ENCODE results near the gene CDC7.

CDC7 gene

GRCh38 chr1:91550961-91551360 is 50.3 kb downstream of the CDC7 start:
- no peak for DNase-seq

DNA sequence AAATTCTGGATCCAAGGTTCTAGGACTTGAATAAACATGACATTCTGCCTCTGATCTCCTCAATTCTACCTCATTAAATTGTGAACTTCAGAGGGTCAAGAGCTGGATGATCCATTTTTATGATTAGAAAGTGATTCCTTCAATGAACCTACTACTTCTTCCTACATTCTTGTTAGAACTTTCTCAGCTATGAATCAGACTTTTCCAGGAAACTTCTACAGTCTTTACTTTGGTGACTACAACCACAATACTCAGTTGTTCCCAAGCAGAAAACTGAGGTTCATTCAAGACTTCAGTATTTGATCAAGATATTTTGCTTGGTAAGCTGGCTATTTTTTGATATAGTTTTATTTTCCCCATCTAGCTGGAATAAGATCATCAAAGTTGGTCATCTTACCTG is 51.4 kb downstream of the CDC7 start:
- DNase-seq, result no peak

- DNase-seq, result no peak
Observed at GRCh38 chr1:91552596-91552995, 51.9 kb downstream of the CDC7 start.

- no peak for DNase-seq
Observed at GRCh38 chr1:91553177-91553591, 52.5 kb downstream of the CDC7 start.

- no peak for DNase-seq
Observed at GRCh38 chr1:91555074-91555730, 54.6 kb downstream of the CDC7 start.

- no peak for DNase-seq
Observed at GRCh38 chr1:91555821-91556531, 55.3 kb downstream of the CDC7 start.

GRCh38 chr1:91556556-91556955 is 55.9 kb downstream of the CDC7 start:
- DNase-seq, result no peak

- DNase-seq, result no peak
Observed at GRCh38 chr1:91557039-91557690, 56.5 kb downstream of the CDC7 start.

DNA sequence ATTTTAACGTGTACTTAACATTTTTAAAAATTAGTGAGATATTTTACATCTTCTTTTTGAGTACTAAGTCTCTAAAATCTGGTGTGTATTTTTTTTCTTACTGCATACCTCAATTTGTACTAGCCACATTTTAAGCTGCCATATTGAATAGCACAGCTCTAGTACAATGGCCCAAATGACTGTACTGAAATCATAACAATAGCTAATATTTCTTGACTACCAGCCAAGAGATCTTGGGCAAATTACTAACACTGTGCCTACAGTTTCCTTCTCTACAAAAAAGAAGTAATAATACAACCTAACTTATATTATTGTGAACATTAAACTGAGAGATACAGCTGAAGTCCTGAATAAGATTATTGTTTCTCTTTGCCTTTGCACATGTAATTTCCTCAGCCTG is 57.2 kb downstream of the CDC7 start:
- DNase-seq, result no peak

DNA sequence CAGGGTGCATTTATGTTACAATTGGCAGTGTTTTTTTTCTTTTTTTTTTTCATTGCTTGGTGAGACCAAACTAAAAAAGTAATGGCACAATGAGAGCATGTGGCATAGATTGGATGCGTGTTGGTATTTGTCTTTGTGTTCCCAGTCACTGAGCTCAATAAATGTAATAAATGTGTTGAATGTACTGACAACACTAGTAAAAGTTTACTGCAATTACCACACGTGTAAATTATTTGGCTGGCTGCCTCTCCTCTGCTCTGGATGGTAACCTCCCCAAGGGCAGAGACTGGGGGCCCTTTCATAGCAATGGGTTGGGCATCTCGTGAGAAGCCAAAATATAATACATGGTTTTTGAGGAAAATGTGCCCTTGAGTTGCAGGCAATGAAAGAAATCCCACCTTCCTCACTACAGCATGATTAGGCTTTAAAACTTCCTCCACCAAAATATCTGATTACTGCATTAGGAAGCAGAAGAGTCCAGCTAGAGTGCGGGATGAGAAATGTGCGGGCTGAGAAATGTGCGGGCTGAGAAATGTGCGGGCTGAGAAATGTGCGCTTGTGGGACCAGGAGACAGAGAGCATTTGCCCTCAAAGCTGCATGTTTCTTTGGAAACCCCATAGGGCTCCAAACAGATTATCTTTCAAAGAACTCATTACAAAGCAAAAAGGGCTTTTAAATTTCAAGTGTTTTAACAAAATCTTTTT is 58.5 kb downstream of the CDC7 start:
- no peak for DNase-seq

GRCh38 chr1:91559838-91560565 is 59.4 kb downstream of the CDC7 start:
- DNase-seq, result no peak

- no peak for DNase-seq
Observed at GRCh38 chr1:91564888-91565701, 64.4 kb downstream of the CDC7 start.

DNA sequence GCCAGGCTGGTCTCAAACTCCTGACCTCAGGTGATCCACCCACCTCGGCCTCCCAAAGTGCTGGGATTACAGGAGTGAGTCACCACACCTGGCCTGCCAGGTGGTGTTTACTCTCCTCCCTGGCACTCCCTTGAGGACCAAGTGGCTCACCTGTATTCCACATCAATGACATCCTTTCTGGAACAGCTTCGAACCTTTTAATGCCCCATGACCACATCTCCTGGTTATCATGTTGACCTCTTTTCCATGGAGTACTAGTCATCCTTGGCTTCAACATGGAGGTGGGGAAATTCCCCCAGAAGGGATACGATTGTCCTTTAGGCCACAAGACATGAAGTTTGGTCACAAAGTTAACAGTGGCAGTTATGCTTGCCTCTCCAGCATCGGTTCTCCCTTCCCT is 66.9 kb downstream of the CDC7 start:
- no peak for DNase-seq

GRCh38 chr1:91568261-91568660 is 67.6 kb downstream of the CDC7 start:
- no peak for DNase-seq

- DNase-seq, result no peak
Observed at GRCh38 chr1:91569411-91570119, 68.9 kb downstream of the CDC7 start.

DNA sequence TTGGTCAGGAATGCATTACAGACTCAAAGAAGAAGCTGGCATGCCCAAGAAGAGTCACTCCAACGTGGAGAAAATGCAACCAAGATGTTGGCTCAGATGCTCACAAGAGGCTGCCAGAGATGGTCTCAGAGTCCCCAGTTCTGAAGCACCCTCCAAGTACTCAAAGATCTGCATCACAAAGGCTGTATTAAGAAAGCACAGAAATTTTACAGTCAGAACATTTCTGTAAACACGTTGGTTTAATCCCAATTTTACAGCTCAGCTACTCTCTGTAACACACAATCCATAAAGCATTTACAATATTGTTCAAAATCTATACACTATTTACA is 69.4 kb downstream of the CDC7 start:
- DNase-seq, result no peak

GRCh38 chr1:91572044-91572443 is 71.4 kb downstream of the CDC7 start:
- DNase-seq, result no peak

Data from NCI-H774 (cell line).